Heart left ventricle (tissue), 16 donors: Measurements from ENCODE around the gene SZT2. TPM values are rescaled to one million over a fixed set of nuclear protein-coding genes. Genes with fewer than 3 reads are reported as not detected.
"Not testable (repeated sequence)": the region's sequence is repeated elsewhere in the genome, so short reads cannot be mapped to it uniquely, and the experiment has no call there.

Experiments
- ATAC-seq, 4 donors: fragments of 200-7000 bp; cut with Tn5 transposase; one replicate each; pipeline ENCODE4 v1.9.1; 2020 to 2022; ENCODE audit warnings: moderate library complexity in 4 of 4, mild to moderate bottlenecking in 3 of 4, moderate number of reproducible peaks in 1 of 4
- DNase-seq, 5 donors: peaks; one replicate each; pipeline ENCODE4 v3.0.0-alpha.2; 2020
- H3K27ac ChIP-seq, 12 donors: fragments of 200-600 bp; sonication (generic) in 4 of 12; one replicate each; pipeline versions ENCODE4 v1.5.0 to v1.8.0; 2016 to 2022; ENCODE audit warnings: mild to moderate bottlenecking in 2 of 12
- H3K27me3 ChIP-seq, 9 donors: fragments of 200-600 bp; sonication (generic) in 2 of 9; one replicate each; pipeline versions ENCODE4 v1.5.1 to v1.8.0; 2016 to 2022; ENCODE audit warnings: mild to moderate bottlenecking in 3 of 9
- H3K36me3 ChIP-seq, 9 donors: fragments of 200-600 bp; sonication (generic) in 2 of 9; one replicate each; pipeline versions ENCODE4 v1.5.0 to v1.8.0; 2018 to 2022; ENCODE audit warnings: mild to moderate bottlenecking in 2 of 9
- H3K4me1 ChIP-seq, 12 donors: fragments of 200-600 bp; sonication (generic) in 4 of 12; one replicate each; pipeline versions ENCODE4 v1.5.0 to v1.8.0; 2016 to 2022; ENCODE audit warnings: mild to moderate bottlenecking in 3 of 12
- H3K4me3 ChIP-seq, 12 donors: fragments of 200-600 bp; sonication (generic) in 4 of 12; one replicate each; pipeline versions ENCODE4 v1.5.0 to v1.8.0; 2017 to 2022; ENCODE audit warnings: mild to moderate bottlenecking in 9 of 12, moderate library complexity in 4 of 12
- H3K9me3 ChIP-seq, 12 donors: fragments of 200-600 bp; sonication (generic) in 4 of 12; one replicate each; pipeline versions ENCODE4 v1.5.0 to v1.8.0; 2016 to 2022; ENCODE audit warnings: mild to moderate bottlenecking in 1 of 12
- CTCF ChIP-seq, 12 donors: fragments of 200-600 bp; sonication (generic) in 4 of 12; IDR thresholded peaks; one replicate each; pipeline versions ENCODE4 v1.5.0 to v1.8.0; 2018 to 2022; ENCODE audit warnings: antibody characterized with exemption in 12 of 12, mild to moderate bottlenecking in 5 of 12
- POLR2A ChIP-seq, 2 donors: fragments of 450-650 bp; IDR thresholded peaks; one replicate each; pipeline ENCODE4 v1.6.1; 2017; ENCODE audit warnings: antibody characterized with exemption in 2 of 2, mild to moderate bottlenecking in 2 of 2, moderate library complexity in 2 of 2
- WGBS, 4 donors: extraction: QIAGEN DNeasy Blood & Tissue Kit in 2 of 4; methylation state at CpG; one replicate each; pipeline versions ENCODE4 v1.1.5 to v1.1.7; 2013 to 2018; 5-methylcytosine and 5-hydroxymethylcytosine counted together
- intact Hi-C, 10 donors: fragments of 100-400 bp; cut with DNase I; formaldehyde crosslinking; loops; one replicate each; pipeline versions ENCODE4 v1.11.1 to v1.14.2; 2022
- polyA plus RNA-seq, 2 donors: library from polyadenylated mRNA; stranded (reverse); fragments of 200-250 nt; gene quantifications; one replicate each; pipeline ENCODE4 v1.2.3, GENCODE V29; 2013
- total RNA-seq, 9 donors: library from RNA; depleted of rRNA in 2 of 9; stranded (reverse); fragments of >200 nt in 2 of 9; fragmentation: NEBNext Ultra II Directional in 3 of 9; extraction: Animal tissue kit (Norgen Biotek cat#: 25700) in 3 of 9; gene quantifications; one replicate each; pipeline versions ENCODE4 v1.1.0 to v1.2.4, GENCODE V29; 2016 to 2023
- donor health status: ischemic (EF 13 %, LVEDD 7.1; RV severe dilation, severe dysfunction).
- donor health status: healthy with polysubstance abuse.
- donor health status: DM: no; HTN: yes; CAD: no.
- donor health status: DM: no; HTN: no; CAD: no.
- donor health status: ischemic (EF 25% LVEDD 6.9; RV normal size, moderate dysfunction).
- donor health status: ischemic (EF 25% LVEDD 5.7; RV mildly dilated, moderate dysfunction).
- donor health status: healthy.
- donor health status: DM: yes; HTN: yes; CAD: no.
- donor health status: ischemic (EF 35%, LVEDD 5.7; RV mildly dilated, moderate dysfunction).
- donor health status: nonischemic (EF 11% LVEDD 7.7; RV severe dilation, severe dysfunction).
- donor health status: DM: yes; HTN: yes; CAD: no.
- donor health status: PGD.
- donor health status: ischemic (EF 29% LVEDD 5.4; RV normal size, mild dysfunction).
- donor health status: nonischemic (EF 23%, LVEDD 6.1; RV moderate dilation, normal function).

SZT2 gene
- total and polyA plus RNA-seq, 11 donors: 13.1 to 39.7 (median 24.4) TPM

- Histone ChIP-seq H3K4me1 (peaks cover 4 to 10% (median 7%) of the 10 kb centered on the region in 12 donors), H3K27ac (no peak overlapping the region), H3K36me3 (peaks cover 0 to 45% (median 15%) of the 10 kb centered on the region in 9 donors), H3K9me3 (no peaks in the 10 kb centered on the region), H3K27me3 (no peaks in the 10 kb centered on the region), H3K4me3 (no peak overlapping the region)
- TF ChIP-seq CTCF (IDR thresholded peaks at IDR 0.05) (no peak), POLR2A (IDR thresholded peaks at IDR 0.05) (no peak)
- ATAC-seq (no peak), DNase-seq (no peak)
- WGBS, 4 donors: 90 to 93% (median 92%) methylated on average over 4 of the region's 4 CpGs
- intact Hi-C loops: no loop called here
Observed at GRCh38 chr1:43395523-43395922, 5.8 kb downstream of the SZT2 start.

GRCh38 chr1:43396059-43396458 is 6.4 kb downstream of the SZT2 start:
- no peak for DNase-seq
- no peaks in the 10 kb centered on the region for H3K9me3 ChIP-seq
- 68 to 85% (median 77%) methylated on average over 1 of the region's 1 CpG for WGBS, 4 donors
- H3K36me3 ChIP-seq: peaks cover 0 to 50% (median 15%) of the 10 kb centered on the region in 9 donors
- no peaks in the 10 kb centered on the region for H3K27me3 ChIP-seq
- TF ChIP-seq POLR2A (IDR thresholded peaks at IDR 0.05): no peak
- no peak for TF ChIP-seq CTCF (IDR thresholded peaks at IDR 0.05)
- H3K4me1 ChIP-seq: peaks cover 0 to 4% (median 2%) of the 10 kb centered on the region in 12 donors
- H3K4me3 ChIP-seq: no peak overlapping the region
- intact Hi-C loops: no loop called here
- ATAC-seq: no peak
- no peak overlapping the region for H3K27ac ChIP-seq

GRCh38 chr1:43398227-43398626 is 8.5 kb downstream of the SZT2 start:
- Histone ChIP-seq H3K36me3 (peaks cover 0 to 56% (median 20%) of the 10 kb centered on the region in 9 donors), H3K9me3 (no peaks in the 10 kb centered on the region), H3K4me1 (peaks cover 0 to 5% (median 0%) of the 10 kb centered on the region in 12 donors), H3K4me3 (no peak overlapping the region), H3K27ac (no peak overlapping the region), H3K27me3 (no peaks in the 10 kb centered on the region)
- 96 to 98% (median 97%) methylated on average over 3 of the region's 3 CpGs for WGBS, 4 donors
- TF ChIP-seq CTCF (IDR thresholded peaks at IDR 0.05): no peak
- TF ChIP-seq POLR2A (IDR thresholded peaks at IDR 0.05): no peak
- intact Hi-C loops: no loop called here
- DNase-seq (no peak), ATAC-seq (no peak)

GRCh38 chr1:43400441-43400840 is 10.7 kb downstream of the SZT2 start:
- H3K36me3 ChIP-seq: peaks cover 0 to 61% (median 39%) of the 10 kb centered on the region in 9 donors
- WGBS, 4 donors: 95 to 99% (median 97%) methylated on average over 9 of the region's 9 CpGs
- DNase-seq, H3K27me3 ChIP-seq, H3K27ac ChIP-seq, ATAC-seq, H3K4me1 ChIP-seq, H3K9me3 ChIP-seq, H3K4me3 ChIP-seq, intact Hi-C loops: not testable (repeated sequence)
